ENCODE measurements around the gene BPIFB6. TPM values are rescaled to one million over a fixed set of nuclear protein-coding genes. Genes with fewer than 3 reads are reported as not detected.

BPIFB6 gene
- total RNA-seq, 4 donors from 2014 or later: not detected

GRCh38 chr20:32988008-32988407 is 43.4 kb upstream of the BPIFB6 start:
- Histone ChIP-seq H3K9me3 (no peaks in the 10 kb centered on the region), H3K4me3 (no peak overlapping the region), H3K27ac (no peak overlapping the region), H3K36me3 (no peaks in the 10 kb centered on the region), H3K4me1 (no peaks in the 10 kb centered on the region), H3K27me3 (no peaks in the 10 kb centered on the region)
- in situ Hi-C loops (cut with MboI; ENCODE audit: low pct_ligation_motif_present in 1 of 4, low pct_unique_long_range_greater_than_20kb in 1 of 4, low sequenced_read_pairs in 3 of 4): no loop called here
- DNase-seq: no peak
- intact Hi-C loops (cut with DNase I; ENCODE audit: low total_unique reads): no loop called here
- no peak for TF ChIP-seq POLR2AphosphoS5 (IDR thresholded peaks at IDR 0.05)
- no peak for TF ChIP-seq EP300 (IDR thresholded peaks at IDR 0.05; ENCODE audit: low read depth)
- TF ChIP-seq CTCF (IDR thresholded peaks at IDR 0.05): no peak
- TF ChIP-seq POLR2A (IDR thresholded peaks at IDR 0.05): no peak
- WGBS, 2 donors (ENCODE audit: low coverage in 1 of 2): 76% methylated on average over 12 of the region's 16 CpGs; no CpG with 5 or more reads in 1 of the 2 donors

GRCh38 chr20:32989507-32990283 is 41.8 kb upstream of the BPIFB6 start:
- no peak for TF ChIP-seq CTCF (IDR thresholded peaks at IDR 0.05)
- no peak for TF ChIP-seq EP300 (IDR thresholded peaks at IDR 0.05; ENCODE audit: low read depth)
- no peak for TF ChIP-seq POLR2AphosphoS5 (IDR thresholded peaks at IDR 0.05)
- TF ChIP-seq POLR2A (IDR thresholded peaks at IDR 0.05): no peak
- DNase-seq: no peak
- intact Hi-C loops (cut with DNase I; ENCODE audit: low total_unique reads) (no loop called here), in situ Hi-C loops (cut with MboI; ENCODE audit: low pct_ligation_motif_present in 1 of 4, low pct_unique_long_range_greater_than_20kb in 1 of 4, low sequenced_read_pairs in 3 of 4) (no loop called here)
- Histone ChIP-seq H3K4me3 (no peak overlapping the region), H3K9me3 (no peaks in the 10 kb centered on the region), H3K36me3 (no peaks in the 10 kb centered on the region), H3K4me1 (no peaks in the 10 kb centered on the region), H3K27me3 (no peaks in the 10 kb centered on the region), H3K27ac (no peak overlapping the region)
- WGBS, 2 donors (ENCODE audit: low coverage in 1 of 2): 79% methylated on average over 14 of the region's 14 CpGs; no CpG with 5 or more reads in 1 of the 2 donors

GRCh38 chr20:32990426-32990825 is 41.0 kb upstream of the BPIFB6 start:
- Histone ChIP-seq H3K4me1 (no peaks in the 10 kb centered on the region), H3K36me3 (no peaks in the 10 kb centered on the region), H3K27ac (no peak overlapping the region), H3K27me3 (no peaks in the 10 kb centered on the region), H3K4me3 (no peak overlapping the region), H3K9me3 (no peaks in the 10 kb centered on the region)
- in situ Hi-C loops (cut with MboI; ENCODE audit: low pct_ligation_motif_present in 1 of 4, low pct_unique_long_range_greater_than_20kb in 1 of 4, low sequenced_read_pairs in 3 of 4) (no loop called here), intact Hi-C loops (cut with DNase I; ENCODE audit: low total_unique reads) (no loop called here)
- 83% methylated on average over 3 of the region's 3 CpGs; no CpG with 5 or more reads in 1 of the 2 donors for WGBS, 2 donors (ENCODE audit: low coverage in 1 of 2)
- no peak for DNase-seq
- no peak for TF ChIP-seq CTCF (IDR thresholded peaks at IDR 0.05)
- TF ChIP-seq POLR2AphosphoS5 (IDR thresholded peaks at IDR 0.05): no peak
- TF ChIP-seq EP300 (IDR thresholded peaks at IDR 0.05; ENCODE audit: low read depth): no peak
- TF ChIP-seq POLR2A (IDR thresholded peaks at IDR 0.05): no peak

GRCh38 chr20:32991383-32991782 is 40.1 kb upstream of the BPIFB6 start:
- no peak overlapping the region for H3K4me3 ChIP-seq
- no peaks in the 10 kb centered on the region for H3K4me1 ChIP-seq
- intact Hi-C loops (cut with DNase I; ENCODE audit: low total_unique reads): no loop called here
- 51% methylated on average over 3 of the region's 3 CpGs; no CpG with 5 or more reads in 1 of the 2 donors for WGBS, 2 donors (ENCODE audit: low coverage in 1 of 2)
- H3K36me3 ChIP-seq: no peaks in the 10 kb centered on the region
- H3K27me3 ChIP-seq: no peaks in the 10 kb centered on the region
- no peak for TF ChIP-seq EP300 (IDR thresholded peaks at IDR 0.05; ENCODE audit: low read depth)
- no peak for TF ChIP-seq CTCF (IDR thresholded peaks at IDR 0.05)
- no peak for TF ChIP-seq POLR2AphosphoS5 (IDR thresholded peaks at IDR 0.05)
- no peak for TF ChIP-seq POLR2A (IDR thresholded peaks at IDR 0.05)
- H3K9me3 ChIP-seq: no peaks in the 10 kb centered on the region
- in situ Hi-C loops (cut with MboI; ENCODE audit: low pct_ligation_motif_present in 1 of 4, low pct_unique_long_range_greater_than_20kb in 1 of 4, low sequenced_read_pairs in 3 of 4): no loop called here
- H3K27ac ChIP-seq: no peak overlapping the region
- no peak for DNase-seq

All from transverse colon (tissue), 4 donors.